Transverse colon (tissue), 4 donors: ENCODE data around the gene CD300LG.

Source experiments
- CTCF ChIP-seq, 5 experiments: fragments of 200-600 bp in 3 of 5; fragments of 450-650 bp in 2 of 5; sonication (generic) in 3 of 5; IDR thresholded peaks; 1 replicate in 2 of 5; 2 replicates in 3 of 5; pipeline ENCODE4 v1.5.1; 2016 to 2017; ENCODE audit warnings: antibody characterized with exemption in 5 of 5, inconsistent platforms in 3 of 5, mild to moderate bottlenecking in 2 of 5, moderate library complexity in 1 of 5
- POLR2A ChIP-seq: fragments of 450-650 bp; IDR thresholded peaks from one replicate; pipeline ENCODE4 v1.6.1; 2016; ENCODE audit warnings: antibody characterized with exemption, mild to moderate bottlenecking, moderate library complexity
- POLR2AphosphoS5 ChIP-seq, 3 donors: sonication (generic); formaldehyde crosslinking; IDR thresholded peaks; one replicate each; pipeline ENCODE4 v1.6.1; 2016; ENCODE audit warnings: antibody characterized with exemption in 3 of 3

DNA sequence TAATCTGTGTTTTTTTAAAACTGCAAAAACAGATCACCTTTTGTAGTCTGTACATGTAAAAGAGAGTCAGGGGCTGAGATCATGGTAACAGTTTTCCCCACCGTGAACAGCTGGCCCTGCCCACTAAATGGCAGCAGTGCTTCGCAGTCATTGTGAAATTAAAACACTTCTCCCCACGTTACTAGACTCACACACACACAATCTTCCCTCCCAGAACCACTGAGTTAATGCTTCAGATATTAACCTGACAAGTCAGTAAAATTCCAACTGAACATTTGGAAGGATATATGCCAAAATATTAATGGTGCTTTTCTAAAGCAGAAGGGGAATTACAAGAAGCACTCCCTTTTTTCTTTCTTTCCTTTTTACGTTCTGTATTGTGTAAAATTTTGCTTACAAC, 1.2 kb upstream of the CD300LG start:
- TF ChIP-seq CTCF (IDR thresholded peaks at IDR 0.05) = no peak
- TF ChIP-seq POLR2A = no peak
- TF ChIP-seq POLR2AphosphoS5 (IDR thresholded peaks at IDR 0.05) = no peak
